Nephron (organoid): ENCODE data around the gene FBXW9.
"Not testable (repeated sequence)": the region's sequence is repeated elsewhere in the genome, so short reads cannot be mapped to it uniquely, and the experiment has no call there.

ENCODE experiments used
- H3K27ac Mint-ChIP-seq, 3 experiments: 2 replicates each; pipeline ENCODE4 v1.8.0; 2020; ENCODE audit warnings: mixed read lengths in 3 of 3, mild to moderate bottlenecking in 2 of 3, moderate library complexity in 1 of 3
- H3K27me3 Mint-ChIP-seq: 2 replicates; pipeline ENCODE4 v1.8.0; 2021; ENCODE audit warnings: low read depth, mild to moderate bottlenecking, moderate library complexity, mixed read lengths
- H3K36me3 Mint-ChIP-seq: 2 replicates; pipeline ENCODE4 v1.8.0; 2020; ENCODE audit warnings: low read depth, mixed read lengths
- H3K4me1 Mint-ChIP-seq: 2 replicates; pipeline ENCODE4 v1.8.0; 2020; ENCODE audit warnings: mixed read lengths
- H3K4me3 Mint-ChIP-seq, 3 experiments: 2 replicates each; pipeline ENCODE4 v1.8.0; 2020; ENCODE audit warnings: mild to moderate bottlenecking in 3 of 3, mixed read lengths in 3 of 3, moderate library complexity in 2 of 3
- H3K9me3 Mint-ChIP-seq: 2 replicates; pipeline ENCODE4 v1.8.0; 2020; ENCODE audit warnings: mixed read lengths
- TF ChIP-seq, protein P1 (sequence below), 3 experiments: fragments of 200-600 bp; sonication (generic); IDR thresholded peaks; one replicate each; pipeline ENCODE4 v1.5.0; 2021; ENCODE audit warnings: antibody characterized with exemption in 3 of 3; ENCODE audit not compliant: unreplicated experiment in 3 of 3

Gene FBXW9

DNA sequence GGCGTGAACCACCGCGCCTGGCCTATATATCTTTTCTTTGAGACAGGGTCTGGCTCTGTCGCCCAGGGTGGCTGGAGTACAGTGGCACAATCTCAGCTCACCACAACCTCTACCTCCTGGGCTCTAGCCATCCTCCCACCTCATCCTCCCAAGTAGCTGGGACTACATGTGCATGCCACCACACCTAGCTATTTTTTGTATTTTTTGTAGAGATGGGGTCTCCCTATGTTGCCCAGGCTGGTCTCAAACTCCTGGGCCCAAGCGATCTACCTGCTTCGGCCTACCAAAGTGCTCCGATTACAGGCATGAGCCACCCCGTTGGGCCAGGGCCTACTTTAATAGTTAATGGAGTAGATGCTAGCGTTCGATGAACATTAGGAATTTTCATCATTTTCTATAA is 23.9 kb upstream of the FBXW9 start:
- Mint-ChIP-seq H3K27me3 (no peaks in the 10 kb centered on the region), H3K4me3 (peak overlapping the region; percentile 75 to 83 (median 83)), H3K36me3 (peaks cover 35% of the 10 kb centered on the region)

GRCh38 chr19:12715929-12716328 is 19.5 kb upstream of the FBXW9 start:
- TF ChIP-seq, protein P1, sequence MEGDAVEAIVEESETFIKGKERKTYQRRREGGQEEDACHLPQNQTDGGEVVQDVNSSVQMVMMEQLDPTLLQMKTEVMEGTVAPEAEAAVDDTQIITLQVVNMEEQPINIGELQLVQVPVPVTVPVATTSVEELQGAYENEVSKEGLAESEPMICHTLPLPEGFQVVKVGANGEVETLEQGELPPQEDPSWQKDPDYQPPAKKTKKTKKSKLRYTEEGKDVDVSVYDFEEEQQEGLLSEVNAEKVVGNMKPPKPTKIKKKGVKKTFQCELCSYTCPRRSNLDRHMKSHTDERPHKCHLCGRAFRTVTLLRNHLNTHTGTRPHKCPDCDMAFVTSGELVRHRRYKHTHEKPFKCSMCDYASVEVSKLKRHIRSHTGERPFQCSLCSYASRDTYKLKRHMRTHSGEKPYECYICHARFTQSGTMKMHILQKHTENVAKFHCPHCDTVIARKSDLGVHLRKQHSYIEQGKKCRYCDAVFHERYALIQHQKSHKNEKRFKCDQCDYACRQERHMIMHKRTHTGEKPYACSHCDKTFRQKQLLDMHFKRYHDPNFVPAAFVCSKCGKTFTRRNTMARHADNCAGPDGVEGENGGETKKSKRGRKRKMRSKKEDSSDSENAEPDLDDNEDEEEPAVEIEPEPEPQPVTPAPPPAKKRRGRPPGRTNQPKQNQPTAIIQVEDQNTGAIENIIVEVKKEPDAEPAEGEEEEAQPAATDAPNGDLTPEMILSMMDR (IDR thresholded peaks at IDR 0.05; ENCODE audit: unreplicated experiment in 3 of 3): no peak
- Mint-ChIP-seq H3K36me3 (peaks cover 69% of the 10 kb centered on the region), H3K27ac (no peak overlapping the region), H3K4me3 (no peak overlapping the region), H3K27me3 (no peaks in the 10 kb centered on the region), H3K9me3 (no peaks in the 10 kb centered on the region), H3K4me1 (peaks cover 6% of the 10 kb centered on the region)

More for the DNA sequence above, 23.9 kb upstream of the FBXW9 start:
- Mint-ChIP-seq H3K9me3 (no peaks in the 10 kb centered on the region), H3K27ac (peak overlapping the region; percentile 82 to 88 (median 82)), H3K4me1 (peaks cover 19% of the 10 kb centered on the region)
- TF ChIP-seq, protein P1 (IDR thresholded peaks at IDR 0.05; ENCODE audit: unreplicated experiment in 3 of 3): no peak

- Mint-ChIP-seq H3K27me3 (no peaks in the 10 kb centered on the region), H3K4me3 (no peak overlapping the region), H3K27ac (no peak overlapping the region), H3K4me1 (no peaks in the 10 kb centered on the region), H3K9me3 (no peaks in the 10 kb centered on the region), H3K36me3 (peaks cover 71% of the 10 kb centered on the region)
- TF ChIP-seq, protein P1 (IDR thresholded peaks at IDR 0.05; ENCODE audit: unreplicated experiment in 3 of 3): no peak
Measured at GRCh38 chr19:12715102-12715501, 18.7 kb upstream of the FBXW9 start.

DNA sequence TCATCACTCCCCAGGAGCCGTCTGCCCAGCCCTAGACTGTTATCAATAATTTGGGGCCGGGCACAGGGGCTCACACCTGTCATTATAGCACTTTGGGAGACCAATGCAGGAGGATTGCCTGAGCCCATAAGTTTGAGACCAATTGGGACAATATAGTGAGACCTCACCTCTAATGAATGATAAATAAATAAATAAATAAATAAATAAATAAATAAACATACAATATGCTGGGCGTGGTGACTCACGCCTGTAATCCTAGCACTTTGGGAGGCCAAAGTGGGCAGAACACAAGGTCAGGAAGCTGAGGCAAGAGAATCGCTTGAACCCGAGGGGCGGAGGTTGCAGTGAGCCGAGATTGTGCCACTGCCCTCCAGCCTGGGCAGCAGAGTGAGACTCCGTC is 16.9 kb upstream of the FBXW9 start:
- H3K9me3 Mint-ChIP-seq, H3K4me3 Mint-ChIP-seq, H3K27me3 Mint-ChIP-seq, H3K4me1 Mint-ChIP-seq, H3K27ac Mint-ChIP-seq: not testable (repeated sequence)
- peaks cover 70% of the 10 kb centered on the region for H3K36me3 Mint-ChIP-seq

- not testable (repeated sequence) for H3K9me3 Mint-ChIP-seq
Measured at GRCh38 chr19:12712077-12712476, 15.6 kb upstream of the FBXW9 start.

DNA sequence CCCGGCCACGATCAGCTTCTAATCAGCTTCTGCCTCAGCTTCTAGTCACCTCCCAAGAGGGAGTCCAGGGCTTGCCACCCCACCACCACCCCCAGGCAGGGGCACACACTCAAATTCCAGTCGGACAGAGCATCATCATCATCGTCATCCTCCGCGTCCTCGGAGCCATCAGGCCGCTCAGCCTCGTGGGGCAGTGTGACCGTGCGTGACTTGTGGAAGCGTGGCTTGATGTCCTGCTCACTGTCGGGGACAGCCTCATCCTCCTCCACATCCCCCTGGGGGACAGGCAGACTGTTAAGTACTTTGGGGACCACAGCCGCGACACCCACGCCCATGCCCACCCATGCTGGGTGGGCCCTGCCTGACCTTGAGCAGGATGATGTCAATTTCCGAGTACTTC is 14.8 kb upstream of the FBXW9 start:
- peaks cover 75% of the 10 kb centered on the region for H3K36me3 Mint-ChIP-seq
- no peak overlapping the region for H3K27ac Mint-ChIP-seq
- no peaks in the 10 kb centered on the region for H3K27me3 Mint-ChIP-seq
- H3K9me3 Mint-ChIP-seq: no peaks in the 10 kb centered on the region
- H3K4me1 Mint-ChIP-seq: no peaks in the 10 kb centered on the region
- no peak overlapping the region for H3K4me3 Mint-ChIP-seq
- TF ChIP-seq, protein P1 (IDR thresholded peaks at IDR 0.05; ENCODE audit: unreplicated experiment in 3 of 3): no peak

More at GRCh38 chr19:12712077-12712476, 15.6 kb upstream of the FBXW9 start:
- not testable (repeated sequence) for H3K4me1 Mint-ChIP-seq, H3K27me3 Mint-ChIP-seq, H3K4me3 Mint-ChIP-seq, H3K27ac Mint-ChIP-seq
- TF ChIP-seq, protein P1 (IDR thresholded peaks at IDR 0.05; ENCODE audit: unreplicated experiment in 3 of 3): peak; percentile 23 to 38 (median 31)
- peaks cover 73% of the 10 kb centered on the region for H3K36me3 Mint-ChIP-seq
